A673 (cell line): ENCODE results near the gene GAS2.

Experiments used
- CTCF ChIP-seq: fragments of 300-800, 200-600 bp; sonication (generic); conservative IDR thresholded peaks from 2 replicates; pipeline ENCODE4 v1.5.1; 2017; ENCODE audit warnings: low read depth, mild to moderate bottlenecking, antibody characterized with exemption, low read length, moderate library complexity, mixed read lengths
- EZH2 ChIP-seq: fragments of 200-600 bp; sonication (generic); IDR thresholded peaks from 2 replicates; pipeline ENCODE4 v1.6.1; 2017; ENCODE audit warnings: borderline replicate concordance, low read depth, mild to moderate bottlenecking, mixed read lengths, antibody characterized with exemption, low read length; ENCODE audit not compliant: poor library complexity, severe bottlenecking

DNA sequence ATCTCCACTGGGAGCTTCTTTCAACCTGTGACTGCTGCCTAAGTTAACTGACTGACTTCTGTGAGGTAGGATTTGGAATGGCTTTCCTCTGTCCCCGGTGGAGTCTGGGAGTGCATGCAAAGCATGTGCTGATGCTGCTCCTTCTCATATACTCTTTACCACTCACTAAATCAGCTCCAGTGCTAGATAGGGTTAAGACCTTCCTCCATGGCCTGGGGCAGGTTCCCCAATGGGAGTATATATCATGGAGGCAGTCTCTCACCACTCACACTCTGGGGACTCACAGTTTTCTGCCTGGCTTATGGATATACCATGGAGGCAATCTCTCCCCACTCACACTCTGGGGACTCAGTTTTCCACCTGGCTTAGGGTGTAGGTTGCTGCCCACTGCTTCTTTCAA is 30.7 kb upstream of the GAS2 start:
- TF ChIP-seq CTCF (no peak), EZH2 (no peak)
